Neutrophil (primary cell): ENCODE data around the gene ITGA1.

Source experiments
- H3K27ac ChIP-seq: fragments of 200-600 bp; sonication (generic); 2 replicates; pipeline ENCODE4 v1.5.1; 2016; ENCODE audit warnings: mild to moderate bottlenecking, moderate library complexity
- H3K27me3 ChIP-seq: fragments of 200-600 bp; sonication (generic); 2 replicates; pipeline ENCODE4 v1.6.0; 2016; ENCODE audit warnings: mild to moderate bottlenecking
- H3K36me3 ChIP-seq: fragments of 200-600 bp; sonication (generic); 2 replicates; pipeline ENCODE4 v1.5.1; 2017
- H3K4me1 ChIP-seq, 2 experiments: fragments of 200-600 bp in 1 of 2; sonication (generic) in 1 of 2; 1 replicate in 1 of 2; 2 replicates in 1 of 2; pipeline versions ENCODE4 v1.5.1 to v1.6.1; 2013 to 2016; ENCODE audit warnings: low read depth in 1 of 2, low read length in 1 of 2, mild to moderate bottlenecking in 1 of 2, moderate library complexity in 1 of 2; ENCODE audit not compliant: control insufficient read depth in 1 of 2, insufficient read depth in 1 of 2
- H3K4me3 ChIP-seq, 2 experiments: fragments of 200-600 bp in 1 of 2; sonication (generic) in 1 of 2; 1 replicate in 1 of 2; 2 replicates in 1 of 2; pipeline ENCODE4 v1.5.1; 2013 to 2016; ENCODE audit warnings: low read depth in 1 of 2, low read length in 1 of 2, mild to moderate bottlenecking in 1 of 2, moderate library complexity in 1 of 2
- H3K9me3 ChIP-seq: fragments of 200-600 bp; sonication (generic); 2 replicates; pipeline ENCODE4 v1.5.1; 2016
- CTCF ChIP-seq: fragments of 200-600 bp; sonication (generic); IDR thresholded peaks from 2 replicates; pipeline ENCODE4 v1.5.1; 2016; ENCODE audit warnings: antibody characterized with exemption

ITGA1 gene

GRCh38 chr5:52821901-52822300, 34.2 kb downstream of the ITGA1 start:
- TF ChIP-seq CTCF = no peak
- H3K4me3 ChIP-seq = no peak overlapping the region
- no peak overlapping the region for H3K27ac ChIP-seq
- no peaks in the 10 kb centered on the region for H3K27me3 ChIP-seq
- H3K4me1 ChIP-seq = peaks cover 0 to 4% of the 10 kb centered on the region in 2 experiments
- H3K36me3 ChIP-seq = no peaks in the 10 kb centered on the region
- no peaks in the 10 kb centered on the region for H3K9me3 ChIP-seq

- Histone ChIP-seq H3K9me3 (no peaks in the 10 kb centered on the region), H3K4me1 (peaks cover 0 to 4% of the 10 kb centered on the region in 2 experiments), H3K36me3 (no peaks in the 10 kb centered on the region), H3K4me3 (no peak overlapping the region), H3K27me3 (no peaks in the 10 kb centered on the region), H3K27ac (no peak overlapping the region)
- TF ChIP-seq CTCF = no peak
Observed at GRCh38 chr5:52822437-52822836, 34.7 kb downstream of the ITGA1 start.

GRCh38 chr5:52824827-52825226, 37.1 kb downstream of the ITGA1 start:
- peaks cover 0 to 4% of the 10 kb centered on the region in 2 experiments for H3K4me1 ChIP-seq
- no peaks in the 10 kb centered on the region for H3K27me3 ChIP-seq
- no peak for TF ChIP-seq CTCF
- no peak overlapping the region for H3K27ac ChIP-seq
- no peak overlapping the region for H3K4me3 ChIP-seq
- no peaks in the 10 kb centered on the region for H3K36me3 ChIP-seq
- no peaks in the 10 kb centered on the region for H3K9me3 ChIP-seq

GRCh38 chr5:52825826-52826225, 38.1 kb downstream of the ITGA1 start:
- H3K27me3 ChIP-seq = no peaks in the 10 kb centered on the region
- no peaks in the 10 kb centered on the region for H3K9me3 ChIP-seq
- H3K36me3 ChIP-seq = no peaks in the 10 kb centered on the region
- H3K27ac ChIP-seq = peak overlapping the region; percentile 57
- peaks cover 0 to 4% of the 10 kb centered on the region in 2 experiments for H3K4me1 ChIP-seq
- no peak overlapping the region for H3K4me3 ChIP-seq
- no peak for TF ChIP-seq CTCF

GRCh38 chr5:52827815-52828214, 40.1 kb downstream of the ITGA1 start:
- peaks cover 0 to 4% of the 10 kb centered on the region in 2 experiments for H3K4me1 ChIP-seq
- no peak for TF ChIP-seq CTCF

GRCh38 chr5:52829664-52830063, 41.9 kb downstream of the ITGA1 start:
- Histone ChIP-seq H3K36me3 (no peaks in the 10 kb centered on the region), H3K4me3 (no peak overlapping the region), H3K27me3 (no peaks in the 10 kb centered on the region), H3K27ac (no peak overlapping the region), H3K4me1 (peaks cover 0 to 4% of the 10 kb centered on the region in 2 experiments), H3K9me3 (no peaks in the 10 kb centered on the region)
- no peak for TF ChIP-seq CTCF

More at GRCh38 chr5:52827815-52828214, 40.1 kb downstream of the ITGA1 start:
- H3K9me3 ChIP-seq = no peaks in the 10 kb centered on the region
- no peaks in the 10 kb centered on the region for H3K36me3 ChIP-seq
- H3K4me3 ChIP-seq = no peak overlapping the region
- H3K27ac ChIP-seq = no peak overlapping the region
- H3K27me3 ChIP-seq = no peaks in the 10 kb centered on the region
